SU-DHL-6 (cell line): ENCODE measurements around the gene C1orf198.

Experiments used
- H2AFZ ChIP-seq: fragments of 200-600 bp; sonication (generic); 2 replicates; pipeline ENCODE4 v1.6.1; 2014; ENCODE audit warnings: low read depth, mild to moderate bottlenecking, moderate library complexity, mixed read lengths, antibody characterized with exemption, low read length; ENCODE audit not compliant: severe bottlenecking
- H3F3A ChIP-seq: fragments of 200-600 bp; shearing (Covaris generic); 2 replicates; pipeline ENCODE4 v1.6.0; 2016; ENCODE audit warnings: antibody characterized with exemption, mild to moderate bottlenecking; ENCODE audit not compliant: insufficient read depth
- H3K27ac ChIP-seq: fragments of 200-600 bp; sonication (generic); 2 replicates; pipeline ENCODE4 v1.5.1; 2016; ENCODE audit warnings: low read depth, mild to moderate bottlenecking, low read length, moderate library complexity, mixed read lengths
- H3K27me3 ChIP-seq: fragments of 200-600 bp; sonication (generic), shearing (Covaris generic); 2 replicates; pipeline ENCODE4 v1.6.0; 2014; ENCODE audit warnings: mild to moderate bottlenecking, low read length
- H3K36me3 ChIP-seq: fragments of 200-600 bp; sonication (generic); 2 replicates; pipeline ENCODE4 v1.6.1; 2014; ENCODE audit warnings: mild to moderate bottlenecking, low read length, mixed read lengths
- H3K4me2 ChIP-seq: fragments of 300-600, 200-600 bp; shearing (Covaris generic), sonication (generic); 2 replicates; pipeline ENCODE4 v1.6.0; 2014; ENCODE audit warnings: low read length, low read depth, mild to moderate bottlenecking; ENCODE audit not compliant: poor library complexity, severe bottlenecking
- H3K4me3 ChIP-seq: fragments of 200-600 bp; sonication (generic); 2 replicates; pipeline ENCODE4 v1.5.1; 2014; ENCODE audit warnings: antibody characterized with exemption, low read length, mild to moderate bottlenecking, mixed read lengths; ENCODE audit not compliant: insufficient read depth, poor library complexity, severe bottlenecking
- H3K79me2 ChIP-seq: fragments of 200-600 bp; sonication (generic); 2 replicates; pipeline ENCODE4 v1.6.1; 2014; ENCODE audit warnings: mild to moderate bottlenecking, low read length, moderate library complexity; ENCODE audit not compliant: insufficient read depth
- H3K9ac ChIP-seq: fragments of 200-600 bp; sonication (generic); 2 replicates; pipeline ENCODE4 v1.7.0; 2014; ENCODE audit warnings: mild to moderate bottlenecking, low read length
- H3K9me2 ChIP-seq: fragments of 200-600 bp; sonication (generic); replicated peaks from 2 replicates; pipeline ENCODE4 v1.6.1; 2014; ENCODE audit warnings: low read length; ENCODE audit not compliant: insufficient read depth
- H3K9me3 ChIP-seq: fragments of 200-600 bp; sonication (generic); 2 replicates; pipeline ENCODE4 v1.6.1; 2014; ENCODE audit warnings: low read length, mixed read lengths; ENCODE audit not compliant: insufficient read depth
- H4K20me1 ChIP-seq: fragments of 200-600 bp; sonication (generic); 2 replicates; pipeline ENCODE4 v1.6.1; 2014; ENCODE audit warnings: low read depth, mild to moderate bottlenecking, antibody characterized with exemption, low read length, moderate library complexity, mixed read lengths
- CTCF ChIP-seq: fragments of 200-600 bp; sonication (generic); IDR thresholded peaks from one replicate; pipeline ENCODE4 v1.5.1; 2017; ENCODE audit warnings: antibody characterized with exemption, mild to moderate bottlenecking, low read length, moderate library complexity; ENCODE audit not compliant: insufficient read depth, poor library complexity, severe bottlenecking
- EZH2phosphoT487 ChIP-seq: fragments of 200-600 bp; sonication (generic), shearing (Covaris generic); conservative IDR thresholded peaks from 2 replicates; pipeline ENCODE4 v1.6.1; 2018; ENCODE audit warnings: mild to moderate bottlenecking, antibody characterized with exemption, low read length, moderate library complexity, mixed read lengths

Gene C1orf198

GRCh38 chr1:230818367-230818766 lies 50.0 kb downstream of the C1orf198 start:
- Histone ChIP-seq H4K20me1 (no peaks in the 10 kb centered on the region), H3K79me2 (no peaks in the 10 kb centered on the region), H3K9ac (no peak overlapping the region), H3K9me3 (peaks cover 4% of the 10 kb centered on the region; the same call in 1 of the 2 replicates), H3K9me2 (no peaks in the 10 kb centered on the region), H3K4me3 (no peak overlapping the region), H3K36me3 (peaks cover 3% of the 10 kb centered on the region; the same call in 1 of the 2 replicates), H3K4me2 (no peak overlapping the region), H2AFZ (no peak overlapping the region), H3K27ac (no peak overlapping the region), H3K27me3 (no peaks in the 10 kb centered on the region), H3F3A (no peaks in the 10 kb centered on the region)
- no peak for TF ChIP-seq CTCF
- no peak for TF ChIP-seq EZH2phosphoT487

GRCh38 chr1:230816018-230816417 lies 52.3 kb downstream of the C1orf198 start:
- Histone ChIP-seq H3K4me2 (no peak overlapping the region), H3K27ac (no peak overlapping the region), H3K27me3 (no peaks in the 10 kb centered on the region), H3F3A (no peaks in the 10 kb centered on the region), H3K36me3 (peaks cover 3% of the 10 kb centered on the region; the same call in 1 of the 2 replicates), H3K4me3 (no peak overlapping the region), H3K9me2 (no peaks in the 10 kb centered on the region), H3K9me3 (peaks cover 14% of the 10 kb centered on the region; the same call in 1 of the 2 replicates), H2AFZ (no peak overlapping the region), H3K79me2 (no peaks in the 10 kb centered on the region), H4K20me1 (no peaks in the 10 kb centered on the region), H3K9ac (no peak overlapping the region)
- TF ChIP-seq CTCF (no peak), EZH2phosphoT487 (no peak)

- no peak overlapping the region for H3K27ac ChIP-seq
- H3K9ac ChIP-seq: no peak overlapping the region
- TF ChIP-seq CTCF: no peak
- no peak for TF ChIP-seq EZH2phosphoT487
- H3F3A ChIP-seq: no peaks in the 10 kb centered on the region
- no peak overlapping the region for H3K4me3 ChIP-seq
- no peaks in the 10 kb centered on the region for H3K9me2 ChIP-seq
- no peak overlapping the region for H2AFZ ChIP-seq
- H3K4me2 ChIP-seq: no peak overlapping the region
- no peaks in the 10 kb centered on the region for H3K79me2 ChIP-seq
- no peaks in the 10 kb centered on the region for H3K27me3 ChIP-seq
- H3K9me3 ChIP-seq: peaks cover 14% of the 10 kb centered on the region; the same call in 1 of the 2 replicates
- H3K36me3 ChIP-seq: peaks cover 3% of the 10 kb centered on the region; the same call in 1 of the 2 replicates
- no peaks in the 10 kb centered on the region for H4K20me1 ChIP-seq
These were observed 53.2 kb downstream of the C1orf198 start for GRCh38 chr1:230814949-230815692.
